Fibroblast of mammary gland (primary cell): ENCODE measurements around the gene ZSWIM6.

Experiments
- DNase-seq: peaks from one replicate; pipeline ENCODE4 v3.0.0-alpha.2; 2010; ENCODE audit warnings: low read depth
- H3K4me3 ChIP-seq: 2 replicates; pipeline ENCODE4 v1.5.1; 2011; ENCODE audit warnings: low read depth, mild to moderate bottlenecking, low read length, moderate library complexity; ENCODE audit not compliant: control insufficient read depth
- TF ChIP-seq, protein P1 (sequence below): conservative IDR thresholded peaks from 2 replicates; pipeline ENCODE4 v1.5.1; 2011; ENCODE audit warnings: low read depth, low read length, inconsistent platforms; ENCODE audit not compliant: control insufficient read depth, insufficient read depth

ZSWIM6 gene

DNA sequence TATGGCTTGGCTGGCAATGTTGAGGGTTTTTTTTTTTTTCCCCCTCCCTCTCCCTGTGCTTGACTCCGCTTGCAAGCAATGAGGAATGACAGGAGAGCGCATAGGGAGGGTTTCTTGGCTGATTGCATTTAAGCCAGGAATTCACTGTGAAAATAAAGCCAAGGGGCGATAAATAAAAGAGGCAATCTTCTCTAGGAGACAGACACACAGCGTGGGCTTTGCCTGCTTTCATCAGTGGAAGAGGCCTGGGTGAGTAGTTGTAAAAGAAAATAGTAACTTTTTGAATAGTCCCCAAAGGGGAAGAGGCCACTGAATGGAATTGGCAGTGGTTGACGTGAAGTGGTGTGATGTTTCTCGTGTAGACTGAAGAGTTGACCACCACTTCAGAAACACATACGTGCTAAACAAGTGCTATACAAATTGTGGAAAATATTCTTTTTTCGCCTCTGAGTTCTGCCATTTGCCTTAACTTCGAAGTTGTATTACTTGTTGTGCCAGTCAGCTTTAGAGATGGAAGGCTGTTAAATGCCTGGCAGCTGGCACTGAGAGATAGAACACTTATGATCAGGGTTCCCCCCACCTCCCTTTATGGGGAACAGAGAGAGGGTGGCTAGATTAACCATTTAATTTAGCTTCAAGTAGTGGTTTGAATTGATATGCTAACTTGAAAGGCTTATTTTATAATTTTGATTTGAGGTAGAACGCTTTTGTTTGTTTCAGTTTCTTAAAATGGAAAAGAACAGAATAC lies 3.0 kb downstream of the ZSWIM6 start:
- peak overlapping the region; percentile 76 for H3K4me3 ChIP-seq
- peak; percentile 47 for DNase-seq
- TF ChIP-seq, protein P1, sequence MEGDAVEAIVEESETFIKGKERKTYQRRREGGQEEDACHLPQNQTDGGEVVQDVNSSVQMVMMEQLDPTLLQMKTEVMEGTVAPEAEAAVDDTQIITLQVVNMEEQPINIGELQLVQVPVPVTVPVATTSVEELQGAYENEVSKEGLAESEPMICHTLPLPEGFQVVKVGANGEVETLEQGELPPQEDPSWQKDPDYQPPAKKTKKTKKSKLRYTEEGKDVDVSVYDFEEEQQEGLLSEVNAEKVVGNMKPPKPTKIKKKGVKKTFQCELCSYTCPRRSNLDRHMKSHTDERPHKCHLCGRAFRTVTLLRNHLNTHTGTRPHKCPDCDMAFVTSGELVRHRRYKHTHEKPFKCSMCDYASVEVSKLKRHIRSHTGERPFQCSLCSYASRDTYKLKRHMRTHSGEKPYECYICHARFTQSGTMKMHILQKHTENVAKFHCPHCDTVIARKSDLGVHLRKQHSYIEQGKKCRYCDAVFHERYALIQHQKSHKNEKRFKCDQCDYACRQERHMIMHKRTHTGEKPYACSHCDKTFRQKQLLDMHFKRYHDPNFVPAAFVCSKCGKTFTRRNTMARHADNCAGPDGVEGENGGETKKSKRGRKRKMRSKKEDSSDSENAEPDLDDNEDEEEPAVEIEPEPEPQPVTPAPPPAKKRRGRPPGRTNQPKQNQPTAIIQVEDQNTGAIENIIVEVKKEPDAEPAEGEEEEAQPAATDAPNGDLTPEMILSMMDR = no peak

DNA sequence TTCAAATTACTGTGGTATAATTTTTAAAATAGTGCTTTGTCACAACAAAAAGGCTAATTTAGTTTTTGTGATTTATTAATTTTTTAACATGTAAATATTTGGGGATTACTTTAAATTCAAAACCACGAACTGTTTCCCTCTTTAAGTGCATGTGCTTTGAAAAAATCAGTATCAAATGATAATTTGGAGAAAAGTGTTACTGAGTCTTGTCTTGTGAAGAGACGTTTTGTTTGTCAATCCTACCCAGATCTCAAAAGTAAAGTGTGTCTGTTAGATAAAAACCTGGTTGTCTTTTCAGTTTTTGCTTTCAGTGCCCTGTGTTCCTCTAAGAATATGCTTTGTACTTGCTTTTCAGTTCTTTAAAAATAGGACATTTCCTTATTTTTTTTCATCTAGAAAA lies 7.7 kb downstream of the ZSWIM6 start:
- no peak overlapping the region for H3K4me3 ChIP-seq
- no peak for DNase-seq
- TF ChIP-seq, protein P1 = no peak

DNA sequence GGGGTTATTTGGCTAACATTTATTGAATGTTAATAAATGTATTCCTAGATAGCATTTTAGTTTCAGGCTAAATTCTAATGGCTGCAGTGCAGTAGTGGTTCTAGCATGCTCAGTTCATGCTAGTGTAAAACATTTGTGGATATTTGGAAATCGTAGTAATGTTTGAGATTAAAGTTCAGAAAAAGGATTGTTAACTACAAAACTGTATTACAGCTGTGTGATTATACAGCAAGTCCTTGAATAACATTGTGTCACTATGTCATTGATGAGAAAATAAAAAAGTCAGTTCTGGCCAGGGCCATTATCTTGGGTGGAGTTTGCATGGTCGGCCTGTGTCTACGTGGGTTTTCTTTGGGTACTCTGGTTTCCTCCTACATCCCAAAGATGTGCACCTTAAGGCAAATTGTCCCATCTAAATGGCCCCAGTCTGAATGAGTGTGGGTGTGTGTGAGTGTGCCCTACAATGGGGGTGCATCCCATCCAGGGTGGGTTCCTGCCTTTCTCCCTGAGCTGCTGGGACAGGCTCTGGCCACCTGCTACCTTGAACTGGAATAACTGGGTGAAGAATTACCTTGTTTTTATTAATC lies 8.8 kb downstream of the ZSWIM6 start:
- no peak for DNase-seq

DNA sequence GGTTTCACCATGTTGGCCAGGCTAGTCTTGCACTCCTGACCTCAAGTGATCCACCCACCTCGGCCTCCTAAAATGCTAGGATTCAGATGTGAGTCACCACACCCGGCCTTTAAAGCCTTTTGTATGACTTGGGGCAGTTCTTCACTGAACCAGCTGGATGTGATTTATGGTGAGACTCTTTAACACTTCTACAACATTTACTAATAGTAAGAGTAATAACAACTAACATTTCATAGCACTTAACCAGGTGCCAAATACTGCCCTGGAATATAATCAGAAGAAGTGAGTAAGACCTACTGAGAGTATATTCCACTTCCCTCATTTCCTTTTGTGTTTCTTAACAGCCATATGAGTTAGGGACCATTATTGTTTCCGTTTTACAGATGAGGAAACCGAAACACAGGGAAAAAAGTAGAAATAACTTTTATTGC lies 10.0 kb downstream of the ZSWIM6 start:
- TF ChIP-seq, protein P1 = no peak
- no peak overlapping the region for H3K4me3 ChIP-seq
- DNase-seq = peak; percentile 96

More for the DNA sequence above, 8.8 kb downstream of the ZSWIM6 start:
- H3K4me3 ChIP-seq = no peak overlapping the region
- TF ChIP-seq, protein P1 = no peak

DNA sequence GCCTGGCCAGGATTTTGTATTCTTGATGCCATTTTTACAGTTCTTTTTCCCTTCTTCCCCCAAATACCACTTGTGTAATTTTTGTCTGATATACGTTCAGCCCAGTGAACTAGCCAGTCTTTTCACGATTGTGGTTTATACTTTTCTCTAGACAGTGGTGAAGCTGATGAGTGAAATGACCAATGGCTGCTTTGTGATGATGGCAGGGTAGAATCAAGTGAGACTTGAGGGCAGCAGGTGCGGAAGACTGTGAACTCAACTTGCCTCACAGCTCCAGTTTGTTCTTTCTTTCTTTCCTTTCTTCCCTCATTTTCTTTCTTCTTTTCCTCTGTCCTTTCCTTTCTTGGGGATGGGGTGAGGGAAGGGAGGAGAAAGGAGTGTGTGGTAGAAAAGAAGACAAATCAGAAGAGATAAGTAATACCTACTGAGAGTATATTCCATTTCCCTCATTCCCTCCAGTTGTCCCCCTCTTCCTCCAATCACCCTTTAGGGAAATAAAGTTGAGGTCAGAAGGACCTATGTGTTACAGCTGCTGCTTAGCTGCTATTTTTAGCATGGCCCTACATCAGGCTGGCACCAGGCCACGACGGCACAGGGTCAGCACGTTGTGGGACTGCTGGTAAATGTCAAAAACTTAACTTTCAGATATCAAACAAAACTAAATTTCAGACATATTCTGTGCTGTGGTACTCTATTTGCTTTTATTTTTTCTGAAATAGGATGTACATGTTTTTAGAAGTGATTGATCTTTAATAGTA lies 12.3 kb downstream of the ZSWIM6 start:
- TF ChIP-seq, protein P1 = no peak

DNA sequence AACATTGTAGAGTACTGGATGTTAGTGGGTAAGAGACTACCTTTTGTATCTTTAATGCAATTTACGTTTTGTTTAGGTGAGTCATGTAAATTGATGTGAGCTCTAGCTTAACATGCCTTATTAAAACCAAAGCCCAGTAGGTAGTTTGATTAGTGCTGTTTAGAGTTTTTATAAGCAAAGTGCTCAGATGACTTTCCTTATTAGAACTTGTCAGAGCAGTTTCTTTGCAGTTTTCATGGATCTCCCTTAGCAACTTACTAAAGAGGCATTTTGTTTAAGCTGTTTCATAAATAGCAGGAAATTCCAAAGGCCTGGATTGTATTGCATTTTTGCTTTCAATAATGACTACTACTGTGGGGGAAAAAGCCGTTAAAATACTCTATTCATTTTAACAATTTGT lies 14.5 kb downstream of the ZSWIM6 start:
- H3K4me3 ChIP-seq = no peak overlapping the region
- DNase-seq = no peak
- TF ChIP-seq, protein P1 = no peak

More for the DNA sequence above, 12.3 kb downstream of the ZSWIM6 start:
- H3K4me3 ChIP-seq = no peak overlapping the region
- no peak for DNase-seq
